SK-N-SH treated with all-trans-retinoic acid at 6 μM for 48 hours (cell line): Measurements from ENCODE around the gene ARSB.

ENCODE experiments used
- BACH2 ChIP-seq: fragments of 250-450 bp; sonication (Bioruptor Pico); IDR thresholded peaks from 2 replicates; pipeline ENCODE4 v1.9.0; 2021; ENCODE audit warnings: mild to moderate bottlenecking, borderline replicate concordance
- GLIS3 ChIP-seq: fragments of 250-450 bp; sonication (Bioruptor Pico); IDR thresholded peaks from 2 replicates; pipeline ENCODE4 v1.5.0; 2020; ENCODE audit warnings: mild to moderate bottlenecking, moderate library complexity
- SNAI2 ChIP-seq: fragments of 250-450 bp; sonication (Bioruptor Pico); IDR thresholded peaks from 2 replicates; pipeline ENCODE4 v1.5.0; 2020; ENCODE audit warnings: mild to moderate bottlenecking, moderate library complexity
- TCF4 ChIP-seq: fragments of 250-450 bp; sonication (Bioruptor Pico); IDR thresholded peaks from 2 replicates; pipeline ENCODE4 v1.8.0; 2021; ENCODE audit warnings: mild to moderate bottlenecking, moderate library complexity, borderline replicate concordance
- TOX ChIP-seq: fragments of 250-450 bp; sonication (Bioruptor Pico); IDR thresholded peaks from 2 replicates; pipeline ENCODE4 v1.8.0; 2021; ENCODE audit warnings: mild to moderate bottlenecking, moderate library complexity, borderline replicate concordance
- ZC3H10 ChIP-seq: fragments of 250-450 bp; sonication (Bioruptor Pico); IDR thresholded peaks from 2 replicates; pipeline ENCODE4 v1.5.1; 2021; ENCODE audit warnings: mild to moderate bottlenecking, moderate library complexity
- ZFP3 ChIP-seq: fragments of 250-450 bp; sonication (Bioruptor Pico); IDR thresholded peaks from 2 replicates; pipeline ENCODE4 v1.5.0; 2020; ENCODE audit warnings: mild to moderate bottlenecking, moderate library complexity
- ZNF8 ChIP-seq: fragments of 450-650 bp; formaldehyde crosslinking; IDR thresholded peaks from 2 replicates; pipeline ENCODE4 v1.5.0; 2020; ENCODE audit warnings: mild to moderate bottlenecking, moderate library complexity
- TF ChIP-seq, protein P1 (sequence below): fragments of 250-450 bp; sonication (Bioruptor Pico); IDR thresholded peaks from 2 replicates; pipeline ENCODE4 v1.5.1; 2020; ENCODE audit warnings: low read depth, mild to moderate bottlenecking, moderate library complexity
- TF ChIP-seq, protein P2 (sequence below): fragments of 250-450 bp; sonication (Bioruptor Pico); IDR thresholded peaks from 2 replicates; pipeline ENCODE4 v1.8.0; 2020; ENCODE audit warnings: mild to moderate bottlenecking, moderate library complexity, borderline replicate concordance

GRCh38 chr5:79011219-79011836 lies 26.2 kb upstream of the ARSB start:
- TF ChIP-seq ZFP3 (CRISPR knock-in tag), result no peak
- no peak for TF ChIP-seq ZNF8
- TF ChIP-seq GLIS3 (CRISPR knock-in tag), result no peak
- no peak for TF ChIP-seq ZC3H10 (CRISPR knock-in tag)
- no peak for TF ChIP-seq TOX (CRISPR knock-in tag)
- TF ChIP-seq, protein P1, sequence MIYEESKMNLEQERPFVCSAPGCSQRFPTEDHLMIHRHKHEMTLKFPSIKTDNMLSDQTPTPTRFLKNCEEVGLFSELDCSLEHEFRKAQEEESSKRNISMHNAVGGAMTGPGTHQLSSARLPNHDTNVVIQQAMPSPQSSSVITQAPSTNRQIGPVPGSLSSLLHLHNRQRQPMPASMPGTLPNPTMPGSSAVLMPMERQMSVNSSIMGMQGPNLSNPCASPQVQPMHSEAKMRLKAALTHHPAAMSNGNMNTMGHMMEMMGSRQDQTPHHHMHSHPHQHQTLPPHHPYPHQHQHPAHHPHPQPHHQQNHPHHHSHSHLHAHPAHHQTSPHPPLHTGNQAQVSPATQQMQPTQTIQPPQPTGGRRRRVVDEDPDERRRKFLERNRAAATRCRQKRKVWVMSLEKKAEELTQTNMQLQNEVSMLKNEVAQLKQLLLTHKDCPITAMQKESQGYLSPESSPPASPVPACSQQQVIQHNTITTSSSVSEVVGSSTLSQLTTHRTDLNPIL (CRISPR knock-in tag), result no peak
- TF ChIP-seq, protein P2, sequence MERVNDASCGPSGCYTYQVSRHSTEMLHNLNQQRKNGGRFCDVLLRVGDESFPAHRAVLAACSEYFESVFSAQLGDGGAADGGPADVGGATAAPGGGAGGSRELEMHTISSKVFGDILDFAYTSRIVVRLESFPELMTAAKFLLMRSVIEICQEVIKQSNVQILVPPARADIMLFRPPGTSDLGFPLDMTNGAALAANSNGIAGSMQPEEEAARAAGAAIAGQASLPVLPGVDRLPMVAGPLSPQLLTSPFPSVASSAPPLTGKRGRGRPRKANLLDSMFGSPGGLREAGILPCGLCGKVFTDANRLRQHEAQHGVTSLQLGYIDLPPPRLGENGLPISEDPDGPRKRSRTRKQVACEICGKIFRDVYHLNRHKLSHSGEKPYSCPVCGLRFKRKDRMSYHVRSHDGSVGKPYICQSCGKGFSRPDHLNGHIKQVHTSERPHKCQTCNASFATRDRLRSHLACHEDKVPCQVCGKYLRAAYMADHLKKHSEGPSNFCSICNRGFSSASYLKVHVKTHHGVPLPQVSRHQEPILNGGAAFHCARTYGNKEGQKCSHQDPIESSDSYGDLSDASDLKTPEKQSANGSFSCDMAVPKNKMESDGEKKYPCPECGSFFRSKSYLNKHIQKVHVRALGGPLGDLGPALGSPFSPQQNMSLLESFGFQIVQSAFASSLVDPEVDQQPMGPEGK (CRISPR knock-in tag), result no peak
- no peak for TF ChIP-seq BACH2 (CRISPR knock-in tag)
- no peak for TF ChIP-seq SNAI2 (CRISPR knock-in tag)
- no peak for TF ChIP-seq TCF4
